Keratinocyte (primary cell): ENCODE results near the gene OR6K2.

Experiments used
- EZH2 ChIP-seq: IDR thresholded peaks from one replicate; pipeline ENCODE4 v1.6.1; 2012; ENCODE audit warnings: inconsistent platforms, mild to moderate bottlenecking, low read length, moderate library complexity
- TF ChIP-seq, protein P1 (sequence below), 3 experiments: IDR thresholded peaks in 1 of 3; conservative IDR thresholded peaks in 1 of 3; optimal IDR thresholded peaks in 1 of 3; 2 replicates in 2 of 3; 3 replicates in 1 of 3; pipeline versions ENCODE3 to v1.5.1; 2011; ENCODE audit warnings: low read length in 3 of 3, mild to moderate bottlenecking in 3 of 3, moderate library complexity in 2 of 3, control low read depth in 1 of 3, inconsistent platforms in 1 of 3; ENCODE audit not compliant: insufficient read depth in 2 of 3; ENCODE audit errors: extremely low read depth in 1 of 3

DNA sequence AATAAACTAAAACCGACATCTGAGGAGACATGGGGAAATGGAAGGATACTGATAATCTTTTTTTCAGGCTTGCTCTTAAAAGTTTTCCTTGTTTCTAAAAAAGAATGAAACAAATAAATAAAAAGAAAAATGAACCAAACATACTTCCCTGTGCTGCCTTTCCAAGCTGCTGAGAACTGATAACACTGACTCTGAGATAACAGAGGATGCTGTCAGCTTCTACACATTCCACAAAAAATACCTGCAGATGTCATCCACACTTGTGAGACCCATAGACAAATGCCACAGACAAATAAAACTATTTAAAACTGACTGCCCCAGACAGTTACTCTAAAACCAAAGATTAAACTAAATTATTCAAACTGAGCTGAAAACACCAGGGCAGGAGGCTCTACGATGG is 32.1 kb upstream of the OR6K2 start:
- TF ChIP-seq, protein P1, sequence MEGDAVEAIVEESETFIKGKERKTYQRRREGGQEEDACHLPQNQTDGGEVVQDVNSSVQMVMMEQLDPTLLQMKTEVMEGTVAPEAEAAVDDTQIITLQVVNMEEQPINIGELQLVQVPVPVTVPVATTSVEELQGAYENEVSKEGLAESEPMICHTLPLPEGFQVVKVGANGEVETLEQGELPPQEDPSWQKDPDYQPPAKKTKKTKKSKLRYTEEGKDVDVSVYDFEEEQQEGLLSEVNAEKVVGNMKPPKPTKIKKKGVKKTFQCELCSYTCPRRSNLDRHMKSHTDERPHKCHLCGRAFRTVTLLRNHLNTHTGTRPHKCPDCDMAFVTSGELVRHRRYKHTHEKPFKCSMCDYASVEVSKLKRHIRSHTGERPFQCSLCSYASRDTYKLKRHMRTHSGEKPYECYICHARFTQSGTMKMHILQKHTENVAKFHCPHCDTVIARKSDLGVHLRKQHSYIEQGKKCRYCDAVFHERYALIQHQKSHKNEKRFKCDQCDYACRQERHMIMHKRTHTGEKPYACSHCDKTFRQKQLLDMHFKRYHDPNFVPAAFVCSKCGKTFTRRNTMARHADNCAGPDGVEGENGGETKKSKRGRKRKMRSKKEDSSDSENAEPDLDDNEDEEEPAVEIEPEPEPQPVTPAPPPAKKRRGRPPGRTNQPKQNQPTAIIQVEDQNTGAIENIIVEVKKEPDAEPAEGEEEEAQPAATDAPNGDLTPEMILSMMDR (optimal IDR thresholded peaks at IDR 0.05 in 1 of 3, IDR thresholded peaks at IDR 0.05 in 1 of 3, conservative IDR thresholded peaks at IDR 0.05 in 1 of 3; ENCODE audit: extremely low read depth in 1 of 3, insufficient read depth in 2 of 3, low read length in 3 of 3), result no peak
- no peak for TF ChIP-seq EZH2
